CD4-positive, alpha-beta T cell treated with Interleukin-2 at 100 ng/mL for 4 hours (primary cell): Measurements from ENCODE around the gene STAM2.
"Not testable (repeated sequence)": the region's sequence is repeated elsewhere in the genome, so short reads cannot be mapped to it uniquely, and the experiment has no call there.

Experiments used
- DNase-seq: peaks from one replicate; pipeline ENCODE4 v3.0.0-alpha.2; 2020; ENCODE audit warnings: low spot score

The STAM2 gene

GRCh38 chr2:152106464-152106863 lies 69.1 kb downstream of the STAM2 start:
- DNase-seq = no peak

- no peak for DNase-seq
Observed at GRCh38 chr2:152103271-152103670, 72.3 kb downstream of the STAM2 start.

- no peak for DNase-seq
Observed at GRCh38 chr2:152100961-152101360, 74.6 kb downstream of the STAM2 start.

GRCh38 chr2:152099367-152100050 lies 76.1 kb downstream of the STAM2 start:
- no peak for DNase-seq

- DNase-seq = no peak
Observed at GRCh38 chr2:152098496-152099366, 76.8 kb downstream of the STAM2 start, which contains the start of gene CACNB4. CACNB4 (minus strand) TSS chr2:152099044.

GRCh38 chr2:152097801-152098495 lies 77.6 kb downstream of the STAM2 start:
- DNase-seq = no peak

GRCh38 chr2:152097290-152097800 lies 78.2 kb downstream of the STAM2 start:
- DNase-seq = no peak

GRCh38 chr2:152095146-152095545 lies 80.4 kb downstream of the STAM2 start:
- DNase-seq = no peak

- no peak for DNase-seq
Observed at GRCh38 chr2:152094014-152094413, 81.5 kb downstream of the STAM2 start.

GRCh38 chr2:152093464-152093863 lies 82.1 kb downstream of the STAM2 start:
- no peak for DNase-seq

GRCh38 chr2:152092095-152092494 lies 83.5 kb downstream of the STAM2 start:
- no peak for DNase-seq

- DNase-seq = not testable (repeated sequence)
Observed at GRCh38 chr2:152090726-152091125, 84.8 kb downstream of the STAM2 start.

GRCh38 chr2:152089238-152089637 lies 86.3 kb downstream of the STAM2 start:
- no peak for DNase-seq

GRCh38 chr2:152088006-152088405 lies 87.6 kb downstream of the STAM2 start:
- no peak for DNase-seq

GRCh38 chr2:152086231-152086630 lies 89.3 kb downstream of the STAM2 start:
- no peak for DNase-seq

GRCh38 chr2:152084076-152084475 lies 91.5 kb downstream of the STAM2 start:
- DNase-seq = no peak

GRCh38 chr2:152083202-152083875 lies 92.2 kb downstream of the STAM2 start:
- no peak for DNase-seq

GRCh38 chr2:152078662-152079061 lies 96.9 kb downstream of the STAM2 start:
- DNase-seq = no peak

GRCh38 chr2:152078023-152078422 lies 97.5 kb downstream of the STAM2 start:
- DNase-seq = no peak

GRCh38 chr2:152075461-152076050 lies 100.0 kb downstream of the STAM2 start:
- no peak for DNase-seq

GRCh38 chr2:152072011-152072410 lies 103.6 kb downstream of the STAM2 start:
- DNase-seq = no peak
